H9 (cell line): ENCODE results near the gene SSBP3. TPM values are rescaled to one million over a fixed set of nuclear protein-coding genes. Genes with fewer than 3 reads are reported as not detected.
A peak's percentile ranks its signal among the peaks of the same experiment; 100 is the strongest.

Experiments used
- DNase-seq: peaks from one replicate; pipeline ENCODE4 v3.0.0-alpha.2; 2017
- H2AFZ ChIP-seq: one replicate; pipeline ENCODE4 v1.6.1; 2013; ENCODE audit warnings: mild to moderate bottlenecking, low read length, control low read depth, moderate library complexity
- H2AK5ac ChIP-seq: 2 replicates; pipeline ENCODE4 v1.6.1; 2013; ENCODE audit warnings: low read length, control low read depth, mixed read lengths; ENCODE audit not compliant: insufficient read length
- H2BK120ac ChIP-seq: one replicate; pipeline ENCODE4 v1.6.1; 2013; ENCODE audit warnings: low read depth, mild to moderate bottlenecking, low read length, control low read depth, inconsistent platforms; ENCODE audit not compliant: poor library complexity, severe bottlenecking
- H2BK12ac ChIP-seq: 2 replicates; pipeline ENCODE4 v1.6.1; 2013; ENCODE audit warnings: low read length, control low read depth, mixed read lengths, low read depth; ENCODE audit not compliant: insufficient read length
- H2BK15ac ChIP-seq: 2 replicates; pipeline ENCODE4 v1.6.1; 2013; ENCODE audit warnings: low read depth, low read length, control low read depth
- H2BK20ac ChIP-seq: one replicate; pipeline ENCODE4 v1.6.1; 2013; ENCODE audit warnings: low read depth, mild to moderate bottlenecking, low read length, control low read depth, inconsistent platforms; ENCODE audit not compliant: poor library complexity, severe bottlenecking
- H2BK5ac ChIP-seq: 2 replicates; pipeline ENCODE4 v1.6.1; 2013; ENCODE audit warnings: low read length, control low read depth, mixed read lengths; ENCODE audit not compliant: insufficient read length
- H3K14ac ChIP-seq: 2 replicates; pipeline ENCODE4 v1.6.1; 2013; ENCODE audit warnings: low read length, control low read depth; ENCODE audit not compliant: insufficient read depth
- H3K18ac ChIP-seq: 2 replicates; pipeline ENCODE4 v1.6.1; 2013; ENCODE audit warnings: low read depth, mild to moderate bottlenecking, mixed read lengths, low read length, control low read depth; ENCODE audit not compliant: insufficient read length
- H3K23ac ChIP-seq: 2 replicates; pipeline ENCODE4 v1.6.1; 2013; ENCODE audit warnings: low read length, control low read depth, mixed read lengths, low read depth; ENCODE audit not compliant: insufficient read length
- H3K23me2 ChIP-seq: 2 replicates; pipeline ENCODE4 v1.6.1; 2013; ENCODE audit warnings: low read depth, mild to moderate bottlenecking, mixed read lengths, low read length, control low read depth; ENCODE audit not compliant: insufficient read length, poor library complexity, severe bottlenecking
- H3K27ac ChIP-seq: 2 replicates; pipeline ENCODE4 v1.5.1; 2013; ENCODE audit warnings: low read length, control low read depth, mixed read lengths, low read depth; ENCODE audit not compliant: insufficient read length
- H3K27me3 ChIP-seq: 2 replicates; pipeline ENCODE4 v1.6.1; 2013; ENCODE audit warnings: low read length, control low read depth, inconsistent platforms; ENCODE audit not compliant: insufficient read depth
- H3K4ac ChIP-seq: 2 replicates; pipeline ENCODE4 v1.6.1; 2013; ENCODE audit warnings: low read depth, mild to moderate bottlenecking, control low read depth, inconsistent platforms, low read length, moderate library complexity
- H3K4me1 ChIP-seq: 2 replicates; pipeline ENCODE4 v1.6.1; 2013; ENCODE audit warnings: low read length, control low read depth, inconsistent platforms; ENCODE audit not compliant: insufficient read depth
- H3K4me2 ChIP-seq: 2 replicates; pipeline ENCODE4 v1.6.1; 2013; ENCODE audit warnings: low read length, control low read depth, mixed read lengths; ENCODE audit not compliant: insufficient read length, insufficient read depth
- H3K56ac ChIP-seq: 2 replicates; pipeline ENCODE4 v1.6.1; 2013; ENCODE audit warnings: low read depth, mild to moderate bottlenecking, mixed read lengths, low read length, control low read depth; ENCODE audit not compliant: insufficient read length
- H3K79me1 ChIP-seq: 2 replicates; pipeline ENCODE4 v1.6.1; 2013; ENCODE audit warnings: low read depth, mild to moderate bottlenecking, moderate library complexity, low read length, control low read depth, inconsistent platforms; ENCODE audit not compliant: insufficient read depth, poor library complexity, severe bottlenecking
- H3K79me2 ChIP-seq: 2 replicates; pipeline ENCODE4 v1.6.1; 2013; ENCODE audit warnings: low read length, control low read depth, inconsistent platforms; ENCODE audit not compliant: insufficient read depth
- H3K9ac ChIP-seq: 2 replicates; pipeline ENCODE4 v1.6.1; 2013; ENCODE audit warnings: low read length, control low read depth, mixed read lengths; ENCODE audit not compliant: insufficient read length; ENCODE audit errors: extremely low read depth
- H3K9me3 ChIP-seq: one replicate; pipeline ENCODE4 v1.6.1; 2013; ENCODE audit warnings: low read depth, low read length, inconsistent platforms; ENCODE audit not compliant: control insufficient read depth
- H3T11ph ChIP-seq: one replicate; pipeline ENCODE4 v1.6.1; 2013; ENCODE audit warnings: mild to moderate bottlenecking, low read length, control low read depth, inconsistent platforms
- H4K20me1 ChIP-seq: one replicate; pipeline ENCODE4 v1.6.1; 2013; ENCODE audit not compliant: control insufficient read depth, insufficient read length, insufficient read depth
- H4K5ac ChIP-seq: 2 replicates; pipeline ENCODE4 v1.6.1; 2013; ENCODE audit warnings: low read depth, mild to moderate bottlenecking, mixed read lengths, low read length, control low read depth; ENCODE audit not compliant: insufficient read length
- H4K8ac ChIP-seq: replicated peaks from 2 replicates; pipeline ENCODE4 v1.6.1; 2013; ENCODE audit warnings: low read length, control low read depth, mixed read lengths, low read depth; ENCODE audit not compliant: insufficient read length
- H4K91ac ChIP-seq: 2 replicates; pipeline ENCODE4 v1.6.1; 2013; ENCODE audit warnings: low read depth, mild to moderate bottlenecking, moderate library complexity, mixed read lengths, low read length, control low read depth; ENCODE audit not compliant: insufficient read length
- H3K27ac Mint-ChIP-seq, 3 experiments: 2 replicates in 2 of 3; 3 replicates in 1 of 3; pipeline ENCODE4 v1.8.0; 2020 to 2021; ENCODE audit warnings: mixed read lengths in 3 of 3, mild to moderate bottlenecking in 1 of 3, moderate library complexity in 1 of 3
- H3K27me3 Mint-ChIP-seq: 2 replicates; pipeline ENCODE4 v1.8.0; 2021; ENCODE audit warnings: low read depth, mild to moderate bottlenecking, moderate library complexity, mixed read lengths
- H3K36me3 Mint-ChIP-seq, 3 experiments: 2 replicates in 2 of 3; 3 replicates in 1 of 3; pipeline ENCODE4 v1.8.0; 2020 to 2021; ENCODE audit warnings: low read depth in 3 of 3, mixed read lengths in 3 of 3; ENCODE audit not compliant: insufficient read depth in 1 of 3
- H3K4me1 Mint-ChIP-seq, 2 experiments: 2 replicates each; pipeline ENCODE4 v1.8.0; 2020; ENCODE audit warnings: mixed read lengths in 2 of 2
- H3K4me3 Mint-ChIP-seq, 2 experiments: 2 replicates in 1 of 2; 3 replicates in 1 of 2; pipeline ENCODE4 v1.8.0; 2020 to 2021; ENCODE audit warnings: mild to moderate bottlenecking in 2 of 2, mixed read lengths in 2 of 2, moderate library complexity in 1 of 2
- H3K9me3 Mint-ChIP-seq, 2 experiments: 2 replicates in 1 of 2; 3 replicates in 1 of 2; pipeline ENCODE4 v1.8.0; 2020; ENCODE audit warnings: mild to moderate bottlenecking in 2 of 2, mixed read lengths in 2 of 2, moderate library complexity in 1 of 2
- CTCF ChIP-seq: fragments of 200-600 bp; sonication (generic); conservative IDR thresholded peaks from 3 replicates; pipeline ENCODE4 v1.8.0; 2021; ENCODE audit warnings: antibody characterized with exemption, mild to moderate bottlenecking
- WGBS: extraction: QIAGEN DNeasy Blood & Tissue Kit; methylation state at CpG from one replicate; pipeline ENCODE4 v1.1.7; 2013; ENCODE audit warnings: missing lambda C conversion rate, low lambda C conversion rate, mixed read lengths; ENCODE audit not compliant: insufficient read length; ENCODE audit errors: extremely low coverage; 5-methylcytosine and 5-hydroxymethylcytosine counted together
- total RNA-seq: library from RNA; stranded (reverse); gene quantifications from 2 replicates; pipeline ENCODE4 v1.2.1, GENCODE V29; 2021

SSBP3 gene
- total RNA-seq, 1 experiment from 2014 or later: 126 TPM

- no peak overlapping the region for H3K4me2 ChIP-seq
- Mint-ChIP-seq H3K4me1 (peaks cover 10 to 22% of the 10 kb centered on the region in 2 experiments), H3K9me3 (no peaks in the 10 kb centered on the region), H3K27ac (peak overlapping the region in 1 of 3 experiments; percentile 2; a peak in 1 of 7 replicates), H3K4me3 (no peak overlapping the region), H3K27me3 (peaks cover 30% of the 10 kb centered on the region), H3K36me3 (no peaks in the 10 kb centered on the region)
- no peak overlapping the region for H3K18ac ChIP-seq
- no peak for DNase-seq
- no peaks in the 10 kb centered on the region for H3K9me3 ChIP-seq
- no peaks in the 10 kb centered on the region for H3K79me1 ChIP-seq
- TF ChIP-seq CTCF: no peak
- H2AFZ ChIP-seq: no peak overlapping the region
- no peak overlapping the region for H4K8ac ChIP-seq
- no peaks in the 10 kb centered on the region for H3K23me2 ChIP-seq
- no peak overlapping the region for H4K91ac ChIP-seq
- no peak overlapping the region for H2BK20ac ChIP-seq
- H3K9ac ChIP-seq: no peak overlapping the region
- no peak overlapping the region for H2BK15ac ChIP-seq
- H2BK5ac ChIP-seq: no peak overlapping the region
- H3K27me3 ChIP-seq: no peaks in the 10 kb centered on the region; the same call in 1 of the 2 replicates
- H3K79me2 ChIP-seq: no peaks in the 10 kb centered on the region
- no peak overlapping the region for H3T11ph ChIP-seq
- no peak overlapping the region for H4K5ac ChIP-seq
- no peak overlapping the region for H3K4ac ChIP-seq
- H3K56ac ChIP-seq: no peak overlapping the region
- H4K20me1 ChIP-seq: peaks cover 2% of the 10 kb centered on the region
- no peak overlapping the region for H2BK120ac ChIP-seq
- H3K27ac ChIP-seq: no peak overlapping the region
- H2AK5ac ChIP-seq: no peak overlapping the region
- no peaks in the 10 kb centered on the region for H3K4me1 ChIP-seq
- no CpG with 5 or more reads among the region's 5 CpGs for WGBS
- H3K23ac ChIP-seq: no peak overlapping the region
- H3K14ac ChIP-seq: no peak overlapping the region
- H2BK12ac ChIP-seq: no peak overlapping the region
Observed at GRCh38 chr1:54417123-54417522, 10.9 kb upstream of the SSBP3 start.
